ENCODE results near the gene C12orf56. TPM values are rescaled to one million over a fixed set of nuclear protein-coding genes. Genes with fewer than 3 reads are reported as not detected.

Gene C12orf56
- total RNA-seq, 4 donors from 2014 or later = not detected

DNA sequence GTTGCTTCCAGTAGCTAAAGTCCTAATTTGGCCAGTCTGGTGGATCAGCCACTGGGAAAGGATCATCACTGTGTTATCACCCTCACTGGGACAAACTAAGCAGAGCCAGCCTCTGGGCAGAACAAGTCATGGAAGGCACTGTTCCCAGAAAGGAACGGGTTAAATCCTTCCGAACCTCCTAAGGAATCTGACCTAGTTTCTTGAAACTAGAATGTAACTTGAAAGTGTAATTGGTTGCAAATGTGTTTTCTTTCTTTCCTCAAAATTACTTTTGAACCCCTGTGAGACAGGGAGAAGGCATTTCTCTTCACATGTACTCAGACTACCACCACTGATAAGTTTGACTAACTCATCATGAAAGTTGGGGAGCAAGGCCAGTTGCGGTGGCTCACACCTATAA lies 149.8 kb downstream of the C12orf56 start:
- TF ChIP-seq, protein P1, sequence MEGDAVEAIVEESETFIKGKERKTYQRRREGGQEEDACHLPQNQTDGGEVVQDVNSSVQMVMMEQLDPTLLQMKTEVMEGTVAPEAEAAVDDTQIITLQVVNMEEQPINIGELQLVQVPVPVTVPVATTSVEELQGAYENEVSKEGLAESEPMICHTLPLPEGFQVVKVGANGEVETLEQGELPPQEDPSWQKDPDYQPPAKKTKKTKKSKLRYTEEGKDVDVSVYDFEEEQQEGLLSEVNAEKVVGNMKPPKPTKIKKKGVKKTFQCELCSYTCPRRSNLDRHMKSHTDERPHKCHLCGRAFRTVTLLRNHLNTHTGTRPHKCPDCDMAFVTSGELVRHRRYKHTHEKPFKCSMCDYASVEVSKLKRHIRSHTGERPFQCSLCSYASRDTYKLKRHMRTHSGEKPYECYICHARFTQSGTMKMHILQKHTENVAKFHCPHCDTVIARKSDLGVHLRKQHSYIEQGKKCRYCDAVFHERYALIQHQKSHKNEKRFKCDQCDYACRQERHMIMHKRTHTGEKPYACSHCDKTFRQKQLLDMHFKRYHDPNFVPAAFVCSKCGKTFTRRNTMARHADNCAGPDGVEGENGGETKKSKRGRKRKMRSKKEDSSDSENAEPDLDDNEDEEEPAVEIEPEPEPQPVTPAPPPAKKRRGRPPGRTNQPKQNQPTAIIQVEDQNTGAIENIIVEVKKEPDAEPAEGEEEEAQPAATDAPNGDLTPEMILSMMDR (IDR thresholded peaks at IDR 0.05; ENCODE audit: low read depth) = no peak

DNA sequence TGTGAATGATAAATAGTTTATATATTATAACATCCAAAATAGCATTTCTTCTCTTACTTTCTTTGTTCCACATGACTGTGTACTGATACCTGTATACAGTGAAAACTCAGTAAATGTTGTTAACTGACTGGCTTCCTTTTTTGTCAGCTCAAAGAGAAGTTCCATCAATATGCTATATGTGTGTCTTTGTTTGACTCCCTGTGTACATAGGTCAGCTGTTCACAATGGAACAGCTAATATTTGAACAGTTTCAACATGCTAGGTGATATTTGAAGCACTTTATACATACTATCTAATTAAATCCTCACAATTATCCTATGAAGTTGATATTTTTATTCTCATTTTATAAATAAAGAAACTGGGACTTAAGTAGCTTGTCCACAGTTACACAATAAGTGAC lies 153.2 kb downstream of the C12orf56 start:
- TF ChIP-seq, protein P1 (IDR thresholded peaks at IDR 0.05; ENCODE audit: low read depth) = no peak

DNA sequence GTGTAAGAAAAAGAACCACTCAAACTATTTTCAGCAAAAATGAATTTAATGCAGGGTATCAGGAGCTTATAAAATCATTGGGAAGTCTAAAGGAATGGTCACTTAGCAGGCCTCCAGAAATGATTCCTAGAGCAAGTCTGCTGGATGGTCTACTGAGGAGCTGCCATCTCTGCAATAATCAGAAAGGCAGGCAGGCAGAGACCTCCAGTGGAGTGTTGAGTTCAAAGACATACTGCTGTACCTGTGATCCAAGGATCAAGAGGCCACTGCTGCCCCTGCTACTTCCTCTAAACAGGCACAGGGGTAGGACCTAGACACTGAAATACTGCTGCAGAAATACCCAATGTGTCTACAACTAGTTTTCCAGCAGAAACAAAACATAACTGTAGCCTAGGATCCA lies 154.0 kb downstream of the C12orf56 start:
- TF ChIP-seq, protein P1 (IDR thresholded peaks at IDR 0.05; ENCODE audit: low read depth) = no peak

DNA sequence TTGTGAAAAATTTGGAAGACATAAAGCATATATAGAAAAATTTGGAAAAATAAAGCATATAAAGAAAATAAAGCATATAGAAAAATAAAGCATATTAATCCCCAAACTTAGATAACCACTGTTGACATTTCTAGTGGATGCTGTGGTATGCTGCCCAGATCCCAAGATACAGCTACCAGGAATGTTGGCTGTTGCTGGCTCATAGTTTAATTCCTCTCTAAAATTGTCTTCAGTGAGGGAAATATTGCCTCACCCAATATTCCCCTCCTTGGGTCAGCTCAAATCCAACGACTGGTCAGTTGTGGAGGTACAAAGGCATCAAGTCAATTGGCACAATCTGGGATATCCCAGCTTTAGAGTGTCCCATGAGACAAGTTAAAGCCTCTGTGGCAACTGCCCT lies 158.4 kb downstream of the C12orf56 start:
- TF ChIP-seq, protein P1 (IDR thresholded peaks at IDR 0.05; ENCODE audit: low read depth) = no peak

DNA sequence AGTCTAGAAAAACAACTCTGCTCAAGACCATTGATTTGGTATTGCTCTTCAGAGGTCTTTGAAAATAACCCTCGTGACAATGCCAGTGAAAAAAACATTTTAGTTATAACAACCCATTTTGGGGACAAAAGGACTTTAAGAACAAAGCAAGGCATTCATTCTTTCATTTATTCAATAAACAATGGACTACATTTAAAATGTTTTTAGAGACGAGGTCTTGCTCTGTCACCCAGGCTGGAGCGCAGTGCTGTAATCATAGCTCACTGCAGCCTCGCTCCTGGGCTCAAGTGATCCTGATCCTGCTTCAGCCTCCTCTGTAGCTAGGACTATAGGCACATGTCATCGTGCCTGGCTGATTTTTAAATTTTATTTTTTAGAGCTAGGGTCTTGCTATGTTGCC lies 160.8 kb downstream of the C12orf56 start:
- TF ChIP-seq, protein P1 (IDR thresholded peaks at IDR 0.05; ENCODE audit: low read depth) = no peak

DNA sequence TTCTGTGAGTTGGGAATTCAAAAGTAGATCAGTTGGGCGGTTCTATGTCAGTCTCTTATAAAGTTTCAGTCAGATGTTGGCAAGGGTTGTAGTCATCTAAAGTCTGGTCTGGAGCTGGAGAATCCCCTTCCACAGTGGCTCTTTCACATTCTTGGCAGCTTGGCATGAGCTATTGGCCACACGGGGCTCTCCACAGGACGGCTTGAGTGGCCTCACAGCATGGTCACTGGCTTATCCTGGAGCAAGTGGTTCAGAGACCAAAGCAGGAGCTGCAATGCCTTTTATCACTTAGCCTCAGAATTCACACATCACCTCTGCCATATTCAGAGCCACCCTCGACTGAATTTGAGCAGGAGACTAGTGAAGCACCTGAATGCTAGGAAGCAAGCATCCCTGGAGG lies 161.3 kb downstream of the C12orf56 start:
- TF ChIP-seq, protein P1 (IDR thresholded peaks at IDR 0.05; ENCODE audit: low read depth) = no peak

DNA sequence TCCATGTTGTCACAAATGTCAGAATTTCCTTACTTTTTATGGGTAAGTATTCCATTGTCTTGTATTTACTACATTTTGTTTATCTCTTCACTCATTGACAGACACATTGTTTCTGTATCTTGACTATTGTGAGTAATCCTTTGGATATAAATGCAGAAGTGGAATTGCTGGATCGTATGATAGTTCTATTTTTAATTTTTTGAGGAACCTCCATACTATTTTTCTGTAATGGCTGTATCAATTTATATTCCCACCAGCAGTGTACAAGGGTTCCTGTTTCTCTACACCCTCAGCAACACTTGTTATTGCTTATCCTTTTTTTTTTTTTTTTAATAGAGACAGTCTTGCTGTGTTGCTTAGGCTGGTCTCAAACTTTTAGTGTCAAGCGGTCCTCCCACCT lies 164.9 kb downstream of the C12orf56 start:
- TF ChIP-seq, protein P1 (IDR thresholded peaks at IDR 0.05; ENCODE audit: low read depth) = no peak

Data from subcutaneous adipose tissue (tissue), 4 donors.